DOHH2 (cell line): ENCODE data around the gene RASGRP3.

Experiments
- H3F3A ChIP-seq: fragments of 200-600 bp; sonication (generic), shearing (Covaris generic); 2 replicates; pipeline ENCODE4 v1.6.0; 2016; ENCODE audit warnings: antibody characterized with exemption, mild to moderate bottlenecking; ENCODE audit not compliant: control insufficient read depth, insufficient read depth
- H3K27ac ChIP-seq: fragments of 200-600 bp; sonication (generic); 2 replicates; pipeline ENCODE4 v1.5.1; 2014; ENCODE audit warnings: low read depth, mild to moderate bottlenecking, low read length, moderate library complexity
- H3K27me3 ChIP-seq: fragments of 200-600 bp; sonication (generic); 2 replicates; pipeline ENCODE4 v1.6.1; 2014; ENCODE audit warnings: mild to moderate bottlenecking, low read length, mixed read lengths; ENCODE audit not compliant: control insufficient read depth
- H3K36me3 ChIP-seq: fragments of 200-600 bp; sonication (generic); 2 replicates; pipeline ENCODE4 v1.6.1; 2014; ENCODE audit warnings: mild to moderate bottlenecking, low read length, moderate library complexity, mixed read lengths; ENCODE audit not compliant: control insufficient read depth
- H3K4me1 ChIP-seq: fragments of 200-600 bp; sonication (generic); 2 replicates; pipeline ENCODE4 v1.6.1; 2014; ENCODE audit warnings: mild to moderate bottlenecking, low read length, mixed read lengths; ENCODE audit not compliant: control insufficient read depth
- H3K4me2 ChIP-seq: fragments of 200-600 bp; sonication (generic); 2 replicates; pipeline ENCODE4 v1.6.0; 2014; ENCODE audit warnings: mild to moderate bottlenecking, low read length, moderate library complexity
- H3K4me3 ChIP-seq: fragments of 200-600 bp; sonication (generic); 2 replicates; pipeline ENCODE4 v1.5.1; 2014; ENCODE audit warnings: mild to moderate bottlenecking, low read length, mixed read lengths
- H3K79me2 ChIP-seq: fragments of 200-600 bp; sonication (generic); 2 replicates; pipeline ENCODE4 v1.6.1; 2014; ENCODE audit warnings: mild to moderate bottlenecking, low read length, mixed read lengths; ENCODE audit not compliant: control insufficient read depth
- H3K9me2 ChIP-seq: fragments of 200-600 bp; sonication (generic); replicated peaks from 2 replicates; pipeline ENCODE4 v1.6.1; 2014; ENCODE audit warnings: mild to moderate bottlenecking, low read length, mixed read lengths; ENCODE audit not compliant: control insufficient read depth
- H3K9me3 ChIP-seq: fragments of 200-600 bp; sonication (generic); 2 replicates; pipeline ENCODE4 v1.6.1; 2014; ENCODE audit warnings: antibody characterized with exemption, low read length, mixed read lengths; ENCODE audit not compliant: control insufficient read depth, insufficient read depth
- H4K20me1 ChIP-seq: fragments of 200-600 bp; sonication (generic); 2 replicates; pipeline ENCODE4 v1.6.0; 2014; ENCODE audit warnings: low read depth, mild to moderate bottlenecking, antibody characterized with exemption, low read length, moderate library complexity; ENCODE audit not compliant: control insufficient read depth, insufficient read depth
- CTCF ChIP-seq: fragments of 200-600 bp; sonication (generic); IDR thresholded peaks from one replicate; pipeline ENCODE4 v1.5.1; 2014; ENCODE audit warnings: antibody characterized with exemption, mild to moderate bottlenecking, low read depth, low read length; ENCODE audit not compliant: poor library complexity, severe bottlenecking
- EZH2phosphoT487 ChIP-seq: fragments of 200-600 bp; sonication (generic); IDR thresholded peaks from 2 replicates; pipeline ENCODE4 v1.6.1; 2017; ENCODE audit warnings: borderline replicate concordance, mild to moderate bottlenecking, antibody characterized with exemption, low read length, moderate library complexity, mixed read lengths

RASGRP3 gene

GRCh38 chr2:33467413-33467812, 9.0 kb upstream of the RASGRP3 start:
- H3K9me3 ChIP-seq: no peaks in the 10 kb centered on the region
- no peaks in the 10 kb centered on the region for H3K79me2 ChIP-seq
- no peak overlapping the region for H3K27ac ChIP-seq
- no peaks in the 10 kb centered on the region for H3K9me2 ChIP-seq
- TF ChIP-seq EZH2phosphoT487: no peak
- no peaks in the 10 kb centered on the region for H3K36me3 ChIP-seq
- H3K4me1 ChIP-seq: no peaks in the 10 kb centered on the region
- no peaks in the 10 kb centered on the region for H3F3A ChIP-seq
- no peak overlapping the region for H3K4me2 ChIP-seq
- H4K20me1 ChIP-seq: no peaks in the 10 kb centered on the region
- no peaks in the 10 kb centered on the region for H3K27me3 ChIP-seq
- H3K4me3 ChIP-seq: no peak overlapping the region

GRCh38 chr2:33469238-33469637, 7.2 kb upstream of the RASGRP3 start:
- Histone ChIP-seq H3F3A (no peaks in the 10 kb centered on the region), H3K36me3 (no peaks in the 10 kb centered on the region), H3K27me3 (no peaks in the 10 kb centered on the region), H3K4me1 (no peaks in the 10 kb centered on the region), H3K4me3 (no peak overlapping the region), H3K9me2 (no peaks in the 10 kb centered on the region), H3K9me3 (no peaks in the 10 kb centered on the region), H3K79me2 (no peaks in the 10 kb centered on the region), H3K27ac (no peak overlapping the region), H4K20me1 (no peaks in the 10 kb centered on the region), H3K4me2 (no peak overlapping the region)
- TF ChIP-seq EZH2phosphoT487: no peak

GRCh38 chr2:33475224-33476130, 972 bp upstream of the RASGRP3 start:
- Histone ChIP-seq H3K4me1 (peaks cover 29% of the 10 kb centered on the region), H3K27me3 (no peaks in the 10 kb centered on the region), H3K4me2 (peak overlapping the region; percentile 65), H3K4me3 (peak overlapping the region; percentile 99), H3K79me2 (peaks cover 40% of the 10 kb centered on the region), H3F3A (peaks cover 22% of the 10 kb centered on the region), H3K9me2 (no peaks in the 10 kb centered on the region), H3K27ac (peak overlapping the region; percentile 87), H3K36me3 (peaks cover 31% of the 10 kb centered on the region), H4K20me1 (no peaks in the 10 kb centered on the region), H3K9me3 (no peaks in the 10 kb centered on the region)
- TF ChIP-seq EZH2phosphoT487 (no peak), CTCF (peak; percentile 88)

DNA sequence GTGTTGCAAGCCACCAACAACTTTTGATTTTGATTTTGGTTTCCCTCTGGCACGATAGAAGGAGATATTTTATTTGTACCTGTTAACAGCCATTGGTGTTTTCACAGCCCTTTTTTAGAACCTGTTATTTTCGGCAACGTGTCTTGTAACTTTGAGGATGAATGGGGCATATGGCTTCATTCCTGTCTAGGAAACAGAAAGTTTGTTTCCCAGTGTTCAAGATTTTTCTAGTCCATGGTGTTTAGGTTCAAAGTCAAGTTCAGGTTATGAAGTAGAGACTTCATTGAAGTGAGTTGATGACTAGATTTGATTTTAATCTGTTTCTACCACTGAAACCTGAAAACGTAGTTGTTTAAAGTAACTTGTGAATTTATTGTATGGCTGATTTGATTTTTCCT, 343 bp downstream of the RASGRP3 start:
- TF ChIP-seq CTCF: no peak
- no peak for TF ChIP-seq EZH2phosphoT487
- no peaks in the 10 kb centered on the region for H3K27me3 ChIP-seq
- peaks cover 43% of the 10 kb centered on the region for H3K36me3 ChIP-seq
- peaks cover 53% of the 10 kb centered on the region for H3K79me2 ChIP-seq
- H3F3A ChIP-seq: peaks cover 22% of the 10 kb centered on the region
- H4K20me1 ChIP-seq: no peaks in the 10 kb centered on the region
- peaks cover 42% of the 10 kb centered on the region for H3K4me1 ChIP-seq
- H3K4me2 ChIP-seq: peak overlapping the region; percentile 65
- peak overlapping the region; percentile 87 for H3K27ac ChIP-seq
- no peaks in the 10 kb centered on the region for H3K9me3 ChIP-seq
- peak overlapping the region; percentile 99 for H3K4me3 ChIP-seq
- H3K9me2 ChIP-seq: no peaks in the 10 kb centered on the region
